Hematopoietic multipotent progenitor cell treated with erythropoietin and hydrocortisone succinate and interleukin-3 and kit ligand, for 4 days (in vitro differentiated cells): Measurements from ENCODE around the gene PAFAH1B2.
"Not testable (repeated sequence)": the region's sequence is repeated elsewhere in the genome, so short reads cannot be mapped to it uniquely, and the experiment has no call there.

ENCODE experiments used
- DNase-seq: peaks from one replicate; pipeline ENCODE4 v3.0.0-alpha.2; 2015

The PAFAH1B2 gene

DNA sequence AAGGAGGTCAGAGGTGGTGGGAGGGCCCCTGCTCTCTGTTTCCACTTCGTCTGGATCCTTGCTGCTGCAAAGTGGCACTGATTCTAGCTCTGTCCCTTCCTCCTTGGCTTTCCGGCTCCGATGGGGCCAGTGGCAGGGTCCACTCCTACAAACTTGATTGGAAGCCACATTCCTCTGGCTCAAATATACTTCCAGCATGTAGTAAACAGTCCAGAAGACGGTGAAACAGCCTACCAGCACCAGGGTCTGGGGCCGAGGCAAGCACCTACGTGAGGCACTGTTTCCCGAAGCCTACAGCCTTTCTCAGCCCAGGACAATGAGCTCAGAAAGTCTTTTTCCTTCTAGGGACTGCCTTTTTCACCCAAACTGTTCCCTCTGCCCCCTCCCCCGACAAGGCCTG, 62.0 kb downstream of the PAFAH1B2 start:
- not testable (repeated sequence) for DNase-seq

DNA sequence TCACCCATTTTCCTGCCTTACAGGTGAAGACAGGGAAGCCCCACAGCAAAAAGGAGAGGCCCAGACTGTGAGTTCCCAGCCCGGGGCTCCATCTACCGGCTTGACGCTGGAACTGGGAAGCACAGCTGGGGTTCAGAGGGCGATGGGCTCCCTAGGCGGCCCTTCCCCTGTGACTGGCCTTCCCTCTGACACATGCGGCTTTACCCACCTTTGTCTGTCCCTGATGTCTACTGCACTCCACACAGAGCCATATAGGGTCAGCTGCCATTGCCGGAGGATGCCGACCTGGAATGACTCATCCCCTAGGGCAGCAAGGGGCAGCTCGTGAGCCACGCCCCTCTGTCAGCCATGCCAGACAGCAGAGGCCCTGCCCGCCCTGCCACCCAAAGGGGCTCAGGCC, 62.8 kb downstream of the PAFAH1B2 start:
- DNase-seq = not testable (repeated sequence)

DNA sequence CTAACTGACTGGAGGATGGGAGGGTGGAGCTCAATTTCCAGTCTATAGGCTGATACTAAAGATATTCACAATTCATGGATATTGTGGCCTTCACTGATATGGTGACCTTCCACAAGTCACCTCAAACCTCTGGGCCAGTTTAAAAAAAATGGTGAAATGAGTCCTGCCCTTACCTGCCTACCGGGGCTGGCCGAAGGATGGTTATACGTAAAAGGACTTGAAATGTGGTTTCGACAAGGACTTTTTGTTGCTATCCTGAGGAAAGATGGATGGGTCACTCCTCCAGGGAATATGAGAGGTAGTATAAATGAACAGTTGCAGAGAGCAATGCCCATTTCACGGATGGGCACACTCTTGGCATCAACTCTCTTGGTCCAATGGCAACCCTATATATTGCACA, 63.4 kb downstream of the PAFAH1B2 start:
- not testable (repeated sequence) for DNase-seq

DNA sequence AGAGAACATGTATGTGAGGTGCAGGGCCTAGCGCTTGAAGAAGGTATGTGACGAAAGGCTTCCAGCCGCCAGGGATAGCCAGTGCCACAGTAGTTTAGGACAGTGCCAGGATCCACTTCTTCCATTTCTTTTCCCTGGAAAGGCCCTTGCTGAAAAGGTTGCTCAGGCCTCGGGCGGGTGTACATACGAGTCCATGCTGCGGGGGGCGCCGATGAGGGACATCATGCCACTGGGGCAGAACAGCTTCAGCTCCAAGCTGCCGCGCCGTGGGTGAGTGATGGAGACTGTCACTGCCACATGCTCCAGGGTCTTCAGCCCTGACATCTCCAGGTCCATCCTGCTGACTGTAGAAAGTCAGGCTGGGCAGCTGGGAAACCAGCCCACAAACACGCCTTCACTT, 64.6 kb downstream of the PAFAH1B2 start:
- DNase-seq = not testable (repeated sequence)

DNA sequence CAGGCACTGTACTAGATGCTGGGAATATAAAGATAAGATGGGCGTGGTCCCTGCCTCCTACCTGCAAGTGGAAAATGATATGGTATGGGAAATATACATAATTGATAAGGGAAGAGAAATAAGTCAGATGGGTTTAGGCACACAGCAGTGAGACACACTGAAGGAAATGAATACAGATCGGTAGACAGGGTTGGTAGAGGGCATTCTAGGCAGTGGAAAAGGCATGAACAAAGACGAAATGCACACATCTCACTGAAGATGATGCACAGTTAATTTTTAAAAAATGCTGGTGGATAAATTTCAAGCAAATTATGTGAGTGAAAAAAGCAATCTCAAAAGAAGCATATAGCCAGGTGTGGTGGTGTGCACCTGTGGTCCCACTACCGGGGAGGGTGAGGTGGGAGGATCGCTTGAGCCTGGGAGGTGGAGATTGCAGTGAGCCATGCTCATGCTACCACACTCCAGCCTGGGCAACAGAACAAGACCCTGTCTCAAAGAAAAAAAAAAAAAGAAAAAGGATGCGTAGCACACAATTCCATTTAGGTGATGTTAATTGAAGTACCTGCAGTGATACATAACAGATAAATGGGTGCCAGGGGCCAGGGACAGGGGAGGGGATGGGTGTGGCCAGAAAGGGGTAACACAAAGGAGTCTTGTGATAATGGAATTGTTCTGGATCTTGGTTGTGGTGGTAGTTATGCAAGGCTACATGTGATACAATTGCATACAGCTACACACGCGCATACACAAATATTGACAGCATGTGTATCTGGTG, 65.5 kb downstream of the PAFAH1B2 start:
- DNase-seq = not testable (repeated sequence)

DNA sequence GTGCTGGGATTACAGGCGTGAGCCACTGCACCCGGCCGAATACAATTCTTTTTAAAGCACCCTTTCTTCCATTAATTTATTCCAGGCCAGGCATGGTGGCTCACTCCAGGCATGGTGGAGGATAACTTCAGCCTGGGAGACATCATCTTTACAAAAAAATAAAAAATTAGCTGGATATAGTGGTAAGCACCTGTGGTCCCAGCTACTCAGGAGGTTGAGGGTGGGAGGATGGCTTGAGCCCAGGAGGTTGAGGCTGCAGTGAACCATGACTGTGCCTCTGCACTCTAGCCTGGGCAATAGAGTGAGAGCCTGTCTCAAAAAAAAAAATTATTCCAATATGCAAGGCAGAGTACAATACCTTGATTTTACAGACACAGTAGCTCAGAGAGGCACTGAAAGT, 66.5 kb downstream of the PAFAH1B2 start:
- no peak for DNase-seq

DNA sequence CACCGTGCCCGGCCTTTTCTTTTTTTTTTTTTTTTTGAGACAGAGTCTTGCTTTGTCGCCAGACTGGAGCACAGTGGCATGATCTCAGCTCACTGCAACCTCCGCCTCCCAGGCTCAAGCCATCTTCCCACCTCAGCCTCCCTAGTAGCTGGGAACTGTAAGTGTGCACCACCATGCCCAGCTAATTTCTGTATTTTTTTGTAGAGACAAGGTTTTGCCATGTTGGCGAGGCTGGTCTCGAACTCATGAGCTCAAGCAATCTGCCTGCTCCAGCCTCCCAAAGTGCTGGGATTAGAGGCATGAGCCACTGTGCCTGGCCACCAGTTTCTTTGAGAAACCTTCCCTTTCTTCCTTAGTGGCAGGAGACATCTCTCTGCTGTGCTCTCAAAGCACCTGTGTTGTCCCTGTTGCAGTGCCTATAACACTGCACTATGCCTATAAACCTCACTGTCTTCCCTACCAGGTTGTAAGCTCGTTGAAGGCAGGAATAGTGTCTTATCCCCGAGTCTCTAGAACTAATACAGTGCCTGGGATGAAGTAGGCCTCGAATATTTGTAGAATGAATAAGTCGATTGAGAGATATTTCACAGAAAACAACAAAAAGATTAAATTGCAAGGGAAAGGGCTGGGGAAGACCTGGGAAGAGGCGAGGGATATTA, 68.7 kb downstream of the PAFAH1B2 start:
- DNase-seq = no peak

DNA sequence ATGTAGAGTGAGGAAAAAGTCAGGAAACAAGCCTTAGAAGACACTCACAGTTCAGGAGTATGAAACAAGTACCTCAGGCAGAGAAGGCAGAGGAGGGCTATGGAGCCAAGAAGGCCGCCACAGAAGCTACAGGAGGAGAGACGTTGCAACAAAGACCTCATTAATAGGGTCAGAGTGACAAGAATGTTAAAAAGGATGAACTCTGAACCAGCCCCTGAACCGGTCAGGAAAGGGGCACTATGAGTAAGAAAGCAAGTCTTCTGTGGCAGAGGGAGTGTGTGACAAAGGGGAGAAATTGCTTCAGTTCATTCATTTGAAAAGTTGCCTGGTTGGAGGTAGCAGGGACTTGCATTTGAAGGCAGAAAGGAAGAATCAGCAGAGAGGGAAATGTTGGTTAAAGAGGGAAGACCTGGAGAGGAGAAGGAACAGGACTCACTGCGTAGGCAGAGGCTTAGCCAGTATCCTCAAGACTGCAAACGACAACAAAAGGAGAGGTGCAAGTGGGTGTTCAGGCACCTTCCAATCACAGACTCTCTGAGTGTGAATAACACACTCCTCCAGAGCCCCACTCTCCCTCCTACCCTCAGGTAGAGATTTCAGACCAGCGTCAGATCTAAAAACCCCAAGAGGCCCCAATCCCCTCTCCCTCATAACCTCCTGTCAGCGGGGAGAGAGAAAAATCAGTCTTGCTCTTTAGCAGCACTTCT, 70.5 kb downstream of the PAFAH1B2 start:
- no peak for DNase-seq

DNA sequence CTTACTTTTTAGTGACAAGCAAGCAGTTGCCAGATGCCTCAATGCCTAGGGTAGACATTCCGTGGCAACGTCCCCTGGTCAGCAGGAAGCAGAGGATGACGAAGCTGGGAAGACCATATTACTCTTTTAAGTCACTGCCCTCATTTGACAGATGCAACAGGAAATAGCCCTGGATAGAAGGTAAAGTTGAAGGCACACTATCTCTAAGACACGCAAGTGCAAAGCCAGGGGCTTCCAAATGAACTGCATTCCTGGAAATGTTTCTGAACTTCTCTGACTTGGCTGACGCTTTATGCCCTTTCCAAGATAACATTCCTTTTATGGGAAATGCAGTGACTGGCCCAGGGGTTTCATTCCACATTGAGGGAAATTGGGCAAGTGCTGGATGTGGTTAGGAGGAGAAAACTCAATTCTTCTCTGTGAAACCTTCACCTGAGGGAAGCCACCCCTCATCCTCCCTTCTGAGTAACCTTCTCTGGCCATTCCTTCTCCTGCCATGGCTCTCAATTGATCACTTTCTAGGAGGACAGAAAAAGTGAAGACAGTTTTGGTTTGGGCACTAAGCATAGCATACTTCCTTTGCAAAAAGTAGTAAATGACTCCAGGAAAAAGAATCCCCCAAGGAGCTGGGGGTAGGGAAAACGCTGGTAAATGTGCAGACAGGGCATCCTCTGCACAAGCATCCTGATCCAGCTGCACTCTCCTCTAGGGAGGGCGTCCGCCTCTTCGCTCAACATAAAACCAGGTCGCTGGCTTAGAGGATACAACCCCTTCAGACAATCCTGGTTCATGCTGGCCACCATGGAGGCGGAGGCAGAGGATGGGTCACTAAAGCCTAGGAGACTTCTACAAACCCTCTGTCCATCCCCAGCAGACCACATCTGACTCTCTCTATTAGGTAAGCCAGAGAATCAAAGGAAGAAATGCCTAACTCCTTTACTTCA, 73.3 kb downstream of the PAFAH1B2 start:
- DNase-seq = no peak

DNA sequence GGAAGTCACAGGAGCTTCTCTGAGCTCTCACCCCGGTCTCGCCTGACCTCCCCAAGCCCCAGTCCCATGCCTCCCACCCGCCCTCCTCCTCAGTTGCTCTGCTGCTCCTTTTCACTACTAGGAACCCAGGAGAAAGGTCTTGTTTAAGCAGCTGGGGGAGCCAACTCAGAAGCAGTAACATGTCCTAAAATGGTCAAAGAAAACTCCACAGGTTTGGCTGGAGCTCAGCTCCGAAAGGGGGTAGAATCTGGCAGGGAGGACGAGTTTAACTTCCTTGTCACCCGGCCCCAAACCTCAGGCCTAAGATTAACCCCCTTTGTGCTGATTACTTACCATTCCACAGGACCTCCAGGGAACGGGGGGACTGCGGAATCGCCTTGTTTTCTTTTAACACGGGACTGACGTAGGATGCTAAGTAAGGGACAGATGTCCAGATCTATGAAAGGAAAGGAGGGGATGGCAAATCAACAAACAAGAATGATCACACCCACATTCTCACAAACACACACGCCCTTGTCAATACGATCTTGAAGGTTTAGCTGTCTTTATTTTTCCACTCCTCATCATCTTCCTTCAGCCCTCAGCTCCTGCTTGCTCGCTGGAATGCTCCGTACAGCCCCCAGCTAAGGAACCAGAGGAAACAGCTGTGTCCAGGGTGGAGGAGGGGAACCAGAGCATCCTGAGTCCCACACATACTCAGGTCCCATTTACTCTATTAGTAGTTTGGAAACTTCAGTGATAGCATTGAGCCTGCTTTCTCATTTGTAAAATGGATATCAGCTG, 74.2 kb downstream of the PAFAH1B2 start:
- no peak for DNase-seq

DNA sequence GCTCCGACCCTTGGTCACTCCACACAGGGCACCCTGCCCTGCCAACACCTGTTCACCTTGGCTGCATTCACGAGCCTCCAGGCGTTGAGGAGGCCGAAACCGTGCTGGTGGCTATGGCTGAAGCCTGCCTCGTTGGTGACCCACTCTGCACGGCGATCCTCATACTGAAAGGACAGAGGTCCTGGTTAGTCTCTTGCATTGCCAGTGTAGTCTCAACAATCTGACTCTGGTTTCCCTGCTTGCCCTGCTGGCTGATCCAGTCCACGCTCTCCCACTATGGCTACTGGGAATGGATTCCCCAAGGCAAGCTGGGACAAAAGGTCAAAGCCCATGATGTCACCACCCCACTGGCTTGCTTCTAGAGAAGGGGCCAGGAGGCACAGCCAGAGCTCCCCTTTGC, 74.9 kb downstream of the PAFAH1B2 start:
- DNase-seq = no peak

DNA sequence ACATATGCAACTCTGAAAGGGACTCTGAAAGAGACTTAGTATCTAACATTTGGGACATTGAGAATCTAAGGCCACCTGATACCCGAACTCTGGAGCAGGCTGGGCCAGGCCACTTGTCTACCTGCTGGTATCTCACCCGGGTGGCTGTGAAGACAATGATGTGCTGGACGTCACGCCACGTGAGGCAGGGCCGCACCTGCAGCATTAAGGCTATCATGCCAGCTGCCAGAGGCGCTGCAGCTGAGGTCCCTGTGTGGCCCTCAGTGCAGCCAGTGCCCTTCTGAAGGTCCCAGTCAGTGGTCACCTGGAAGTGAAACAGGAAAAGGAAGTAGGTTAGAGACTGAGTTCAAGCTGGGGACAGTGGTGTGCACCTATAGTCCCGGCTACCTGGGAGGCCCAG, 75.4 kb downstream of the PAFAH1B2 start:
- DNase-seq = no peak

DNA sequence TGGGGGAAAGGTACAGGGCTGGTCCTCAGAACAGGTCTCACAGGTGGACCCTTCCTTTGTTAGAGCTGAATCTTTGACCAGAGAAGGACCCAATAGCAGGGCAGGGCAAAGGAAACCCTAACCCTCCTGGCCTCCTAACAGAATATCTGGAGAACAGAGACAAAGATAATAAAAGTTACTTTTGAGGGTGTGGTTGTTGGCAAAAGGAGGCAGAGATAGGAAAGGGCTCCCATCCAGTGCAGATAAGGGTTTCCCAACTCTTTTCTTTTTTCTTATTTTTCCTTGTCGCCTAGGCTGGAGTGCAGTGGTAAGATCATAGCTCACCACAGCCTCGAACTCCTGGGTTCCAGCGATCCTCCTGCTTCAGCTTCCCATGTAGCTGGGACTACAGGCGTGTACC, 75.9 kb downstream of the PAFAH1B2 start:
- DNase-seq = peak; percentile 54

DNA sequence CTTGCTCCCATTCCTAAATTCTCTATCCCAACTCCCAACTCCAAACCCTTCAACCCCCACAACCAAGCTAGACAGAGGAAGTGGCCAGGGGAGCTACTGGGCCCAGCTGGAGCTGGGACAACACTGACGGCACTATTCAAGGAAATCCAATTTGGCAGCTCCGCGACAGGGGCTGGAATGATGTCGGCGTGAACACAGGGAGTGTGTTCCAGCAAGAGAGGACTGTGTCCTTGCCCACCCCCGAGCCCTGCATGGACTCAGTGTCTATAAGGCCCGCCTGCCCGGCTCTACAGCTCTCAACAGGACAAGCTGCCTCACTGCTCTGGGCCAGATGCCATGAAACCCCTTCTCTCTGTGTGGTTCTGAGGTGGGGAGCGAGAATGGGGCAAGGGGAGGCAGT, 76.5 kb downstream of the PAFAH1B2 start:
- no peak for DNase-seq

DNA sequence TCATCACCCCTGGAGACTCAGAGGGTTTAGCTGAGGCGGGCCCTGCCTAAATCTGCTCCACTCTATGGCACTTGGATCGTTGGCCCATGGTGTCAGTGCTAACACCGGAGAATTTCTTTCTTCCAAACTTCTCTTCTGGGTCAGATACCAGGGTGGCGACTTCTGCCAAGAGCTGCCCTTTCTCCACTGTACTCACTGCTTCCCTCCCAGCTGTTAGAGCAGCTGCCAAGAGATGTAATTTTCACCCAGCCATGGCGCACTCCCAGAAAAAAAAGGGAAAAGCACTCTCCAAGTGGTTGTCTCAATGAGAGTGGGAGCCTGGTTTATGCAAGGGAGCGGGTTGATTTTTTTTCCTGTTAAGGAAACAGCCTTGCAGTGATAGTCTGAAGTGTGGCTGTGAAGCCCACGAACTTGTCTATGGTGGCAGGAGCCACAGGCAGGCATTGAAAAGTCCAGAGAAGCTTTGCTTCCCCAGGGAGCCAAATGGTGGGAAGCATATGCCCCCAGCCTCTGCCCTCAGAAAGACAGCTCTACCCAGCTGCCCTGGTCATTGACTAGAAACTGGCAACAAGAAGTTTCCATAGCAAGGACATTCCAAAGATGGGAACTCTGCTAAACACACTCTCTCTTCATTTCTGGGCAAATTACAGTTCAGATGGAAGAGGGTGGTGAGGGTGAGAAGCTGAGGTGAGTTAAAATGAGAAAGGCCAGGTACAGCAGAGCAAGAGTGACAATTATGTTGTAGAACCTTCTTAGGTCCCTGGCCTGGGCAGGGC, 77.1 kb downstream of the PAFAH1B2 start:
- no peak for DNase-seq

DNA sequence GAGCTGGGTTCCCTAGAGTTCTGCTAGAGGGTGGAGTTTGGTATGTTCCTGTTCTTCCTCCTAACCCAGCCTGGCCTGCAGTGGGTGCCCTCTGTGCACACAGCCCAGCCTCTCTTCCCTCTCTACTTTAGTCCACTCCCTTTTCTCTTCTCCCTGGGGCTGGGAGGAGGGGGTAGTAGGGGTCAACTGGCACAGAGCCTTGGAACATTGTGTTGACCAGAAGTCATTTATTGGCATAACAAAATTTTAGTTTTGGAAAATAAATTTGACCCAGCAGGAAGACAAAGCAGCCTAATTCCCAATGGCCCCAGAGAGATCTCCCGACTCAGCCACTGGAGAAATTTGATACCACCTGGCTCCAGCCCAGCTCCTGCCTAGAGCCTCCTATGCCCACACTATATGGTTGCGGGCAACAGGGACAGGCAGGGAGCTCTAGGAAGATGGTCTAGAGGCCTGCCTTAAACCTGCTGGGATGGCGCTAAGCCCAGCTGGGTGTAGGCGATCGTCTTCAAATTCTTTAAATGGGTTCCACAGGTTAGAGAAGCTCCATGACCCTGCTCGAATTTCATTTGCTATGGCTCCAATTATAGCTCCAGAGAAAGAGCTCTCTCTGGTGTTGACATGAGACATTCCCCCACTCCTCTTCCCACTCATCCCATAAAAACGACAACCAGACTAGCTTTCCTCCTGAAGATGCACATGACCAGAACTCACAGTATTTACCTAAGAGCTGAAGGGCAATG, 77.9 kb downstream of the PAFAH1B2 start:
- DNase-seq = no peak

DNA sequence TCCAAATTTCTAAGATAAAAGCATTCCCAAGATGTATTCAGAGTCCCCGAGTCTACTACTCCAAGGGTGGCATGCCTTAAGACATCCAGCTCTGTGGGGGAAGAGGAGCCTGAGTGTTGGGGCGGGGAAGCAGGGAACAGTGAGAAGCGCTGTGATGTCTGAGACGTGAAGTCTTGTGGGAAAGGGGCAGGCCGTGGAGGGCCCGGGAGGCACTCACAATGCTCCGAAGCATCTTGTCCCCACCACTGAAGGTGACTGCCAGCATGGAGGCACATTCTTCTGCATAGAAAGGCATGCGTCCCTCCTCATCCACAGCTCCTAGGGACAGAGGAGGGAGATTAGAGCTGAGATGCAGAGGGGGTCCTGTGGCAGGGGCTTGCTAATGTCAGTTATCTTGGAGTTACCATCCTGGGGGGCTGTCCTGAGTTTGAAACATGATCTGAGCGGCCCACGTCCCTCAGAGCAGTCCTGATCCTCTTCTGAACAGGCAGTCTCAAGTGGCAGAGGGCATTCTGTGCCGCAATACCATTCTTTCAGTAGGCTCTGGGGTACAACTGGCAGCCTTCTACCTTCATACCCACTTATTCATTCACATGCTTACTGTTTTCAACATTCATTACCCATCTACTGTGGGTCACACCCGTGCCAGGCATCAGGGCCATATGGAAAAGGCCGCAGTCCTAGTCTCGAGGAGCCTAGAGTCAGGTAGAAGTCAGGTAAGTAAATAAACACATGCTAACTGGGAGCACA, 79.1 kb downstream of the PAFAH1B2 start:
- no peak for DNase-seq

DNA sequence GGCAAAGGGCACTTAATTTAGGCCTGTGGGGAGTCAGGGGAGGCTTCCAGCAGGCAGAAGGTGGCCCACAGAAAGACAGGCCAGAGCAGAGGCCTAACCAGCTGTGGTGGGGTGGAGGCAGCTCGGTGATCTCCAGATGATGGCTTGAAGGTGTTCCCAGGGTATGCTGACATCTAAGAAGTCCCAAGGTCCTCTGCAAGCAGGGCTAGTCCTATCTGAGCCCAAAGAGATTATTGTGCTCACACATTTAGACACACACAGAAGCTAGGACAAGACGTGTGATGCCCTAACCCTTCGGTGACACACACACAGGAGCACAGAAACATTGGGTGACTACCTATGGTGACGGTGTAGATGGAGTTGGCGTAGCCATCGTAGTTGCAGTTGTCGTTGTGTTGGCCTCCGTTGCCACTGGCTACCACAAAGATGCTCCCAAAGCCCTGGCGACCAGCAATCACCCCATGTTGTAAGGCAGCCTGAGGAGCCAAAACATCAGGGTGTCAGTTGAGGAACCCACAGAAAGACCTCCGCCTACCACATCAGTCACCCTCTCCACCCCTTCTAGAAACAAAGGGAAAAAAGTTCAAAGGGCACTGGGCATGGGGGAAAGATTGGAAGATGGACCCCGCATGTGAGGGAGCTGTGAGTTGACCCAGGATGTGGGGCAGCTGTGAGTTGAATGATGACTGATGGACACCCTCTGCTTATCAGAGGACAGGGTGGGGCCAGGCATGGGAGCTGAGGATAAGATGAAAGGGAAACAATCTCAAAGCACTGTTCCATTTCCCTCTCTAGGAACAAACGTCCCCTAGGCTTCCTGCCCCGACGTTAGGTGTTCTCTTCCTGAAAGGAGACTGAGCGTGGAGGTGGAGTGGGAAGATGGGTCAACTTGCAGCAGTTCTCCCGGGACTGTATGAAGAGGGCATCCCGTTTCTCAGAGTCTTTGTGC, 79.9 kb downstream of the PAFAH1B2 start:
- DNase-seq = peak; percentile 70
